Stimulated activated CD8-positive, alpha-beta memory T cell treated with anti-CD3 and anti-CD28 coated beads, Interleukin-12 subunit alpha, Interleukin-12 subunit beta, amount 100 ng/mL, for 1 hour (primary cell): ENCODE measurements around the gene CHST1.

Source experiments
- DNase-seq: peaks from one replicate; pipeline ENCODE4 v3.0.0-alpha.2; 2020; ENCODE audit warnings: low read depth

Gene CHST1

GRCh38 chr11:45605051-45605450 lies 60.4 kb downstream of the CHST1 start:
- no peak for DNase-seq

DNA sequence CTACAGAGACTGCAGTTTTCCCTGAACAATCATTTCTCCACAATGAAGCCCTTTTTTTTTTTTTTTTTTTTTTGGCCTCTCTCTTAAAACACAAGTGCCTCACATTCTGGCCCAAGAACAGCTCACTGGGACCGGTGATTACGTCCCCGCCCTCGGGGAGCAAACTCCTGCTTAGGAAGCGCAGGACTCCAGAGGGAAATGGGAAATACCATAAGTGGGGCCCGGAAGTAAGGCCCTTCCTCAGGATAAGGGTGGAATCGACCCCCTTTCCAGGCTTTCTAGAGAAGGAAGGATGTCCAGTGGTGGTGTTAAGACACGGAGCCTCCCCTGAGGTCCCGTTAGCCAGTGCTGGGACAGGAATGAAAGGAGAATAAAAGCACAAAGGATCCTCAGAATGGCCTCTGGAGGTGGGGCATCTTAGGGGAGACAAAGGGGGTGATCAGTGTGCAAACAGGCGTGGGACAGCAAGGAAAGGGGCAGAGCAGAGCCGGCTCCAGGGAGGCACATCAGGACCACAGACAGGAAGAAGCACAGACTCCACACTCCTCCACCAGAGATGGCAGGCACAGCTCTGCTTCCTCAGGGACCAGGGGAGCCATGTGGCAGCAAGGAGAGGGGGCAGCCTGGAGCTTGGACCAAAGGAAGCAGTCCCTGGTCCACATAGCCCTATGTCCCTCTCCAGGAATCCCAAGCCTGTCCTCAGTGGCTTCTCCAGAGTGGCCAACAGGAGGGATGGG lies 61.3 kb downstream of the CHST1 start:
- DNase-seq: no peak

DNA sequence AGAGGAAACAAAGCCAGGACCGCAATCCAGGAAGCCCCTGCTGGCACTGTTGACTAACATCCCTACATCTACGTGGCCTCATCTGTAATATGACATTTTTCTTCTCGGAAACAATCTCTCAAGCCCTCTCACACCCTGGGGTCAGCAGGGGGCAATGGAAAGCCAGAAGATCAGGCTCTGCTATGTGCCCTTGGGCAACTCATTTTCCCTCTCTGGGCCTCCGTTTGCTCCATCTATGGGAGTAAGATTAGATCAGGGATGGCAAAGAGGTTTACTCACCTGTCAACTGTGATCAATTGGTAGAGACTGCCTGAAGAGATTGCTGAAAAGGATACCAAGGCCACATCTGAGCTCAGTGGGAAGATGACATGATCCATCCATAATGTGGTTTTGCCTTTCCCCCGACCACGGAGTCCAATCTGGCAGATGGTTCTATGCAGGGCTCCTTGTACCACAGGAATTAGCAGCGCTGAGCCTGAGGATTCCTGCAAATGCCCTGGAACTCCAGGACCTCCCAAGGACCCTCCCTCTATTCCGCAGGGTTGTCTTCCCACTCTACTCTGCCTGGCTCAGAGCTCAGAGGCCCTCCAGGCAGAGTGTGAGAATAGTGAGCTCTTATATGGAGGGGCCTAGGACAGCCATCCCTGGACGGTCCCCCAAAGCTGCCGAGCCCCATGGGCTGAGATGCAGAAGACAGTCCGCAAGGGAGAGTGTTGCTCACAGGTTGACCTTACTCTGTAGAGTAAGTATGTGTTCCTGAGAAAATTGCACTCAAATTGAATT lies 66.1 kb downstream of the CHST1 start:
- no peak for DNase-seq
